ENCODE data around the gene RPS8.
"Not testable (repeated sequence)": the region's sequence is repeated elsewhere in the genome, so short reads cannot be mapped to it uniquely, and the experiment has no call there.

RPS8 gene

DNA sequence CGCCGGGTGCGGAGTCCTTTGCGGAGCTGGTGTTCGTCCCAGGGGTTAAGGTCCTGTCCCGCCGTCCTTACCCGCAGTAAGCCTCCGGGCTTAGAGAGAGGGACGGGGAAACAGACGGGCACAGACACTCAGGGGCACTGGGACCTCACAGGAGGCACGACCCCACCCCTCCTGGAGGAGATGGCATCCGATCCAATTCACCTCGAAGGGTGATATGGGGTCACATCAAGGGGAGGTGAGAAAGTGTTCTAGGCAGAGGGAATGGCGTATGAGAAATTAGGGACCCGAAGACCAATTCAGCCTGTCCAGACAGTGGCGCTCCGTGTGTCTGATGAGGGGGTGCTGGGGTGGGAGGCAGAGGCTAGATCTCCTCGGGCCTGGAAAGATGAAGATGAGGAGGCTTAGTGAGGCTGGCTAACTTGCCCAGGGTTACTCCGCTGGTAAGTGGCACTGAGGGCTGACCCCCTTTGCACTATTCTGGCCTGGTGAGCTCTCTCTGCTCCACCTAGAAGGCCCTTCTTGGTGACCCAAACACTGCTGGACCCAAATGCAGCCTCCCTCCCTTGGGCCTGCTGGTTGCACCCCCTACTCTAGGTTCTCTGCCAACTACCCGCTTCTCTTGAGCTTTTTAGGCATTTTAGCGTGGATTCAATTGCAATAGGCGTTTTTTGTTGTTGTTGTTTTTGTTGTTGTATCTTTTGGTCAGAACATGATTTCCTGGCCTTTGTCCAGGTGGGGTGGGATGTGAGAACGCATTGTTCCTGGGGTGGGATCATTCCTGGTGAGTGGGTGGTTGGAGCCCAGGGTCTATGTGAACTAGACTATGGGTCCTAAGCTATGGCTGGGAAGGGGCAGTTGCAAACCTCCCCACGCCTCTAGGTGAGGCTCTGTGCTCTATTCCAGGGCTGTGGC, 45.2 kb downstream of the RPS8 start:
- TF ChIP-seq, protein P1, sequence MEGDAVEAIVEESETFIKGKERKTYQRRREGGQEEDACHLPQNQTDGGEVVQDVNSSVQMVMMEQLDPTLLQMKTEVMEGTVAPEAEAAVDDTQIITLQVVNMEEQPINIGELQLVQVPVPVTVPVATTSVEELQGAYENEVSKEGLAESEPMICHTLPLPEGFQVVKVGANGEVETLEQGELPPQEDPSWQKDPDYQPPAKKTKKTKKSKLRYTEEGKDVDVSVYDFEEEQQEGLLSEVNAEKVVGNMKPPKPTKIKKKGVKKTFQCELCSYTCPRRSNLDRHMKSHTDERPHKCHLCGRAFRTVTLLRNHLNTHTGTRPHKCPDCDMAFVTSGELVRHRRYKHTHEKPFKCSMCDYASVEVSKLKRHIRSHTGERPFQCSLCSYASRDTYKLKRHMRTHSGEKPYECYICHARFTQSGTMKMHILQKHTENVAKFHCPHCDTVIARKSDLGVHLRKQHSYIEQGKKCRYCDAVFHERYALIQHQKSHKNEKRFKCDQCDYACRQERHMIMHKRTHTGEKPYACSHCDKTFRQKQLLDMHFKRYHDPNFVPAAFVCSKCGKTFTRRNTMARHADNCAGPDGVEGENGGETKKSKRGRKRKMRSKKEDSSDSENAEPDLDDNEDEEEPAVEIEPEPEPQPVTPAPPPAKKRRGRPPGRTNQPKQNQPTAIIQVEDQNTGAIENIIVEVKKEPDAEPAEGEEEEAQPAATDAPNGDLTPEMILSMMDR (IDR thresholded peaks at IDR 0.05; ENCODE audit: extremely low read depth, missing control alignments): no peak
- no peak for DNase-seq (ENCODE audit: low spot score)

DNA sequence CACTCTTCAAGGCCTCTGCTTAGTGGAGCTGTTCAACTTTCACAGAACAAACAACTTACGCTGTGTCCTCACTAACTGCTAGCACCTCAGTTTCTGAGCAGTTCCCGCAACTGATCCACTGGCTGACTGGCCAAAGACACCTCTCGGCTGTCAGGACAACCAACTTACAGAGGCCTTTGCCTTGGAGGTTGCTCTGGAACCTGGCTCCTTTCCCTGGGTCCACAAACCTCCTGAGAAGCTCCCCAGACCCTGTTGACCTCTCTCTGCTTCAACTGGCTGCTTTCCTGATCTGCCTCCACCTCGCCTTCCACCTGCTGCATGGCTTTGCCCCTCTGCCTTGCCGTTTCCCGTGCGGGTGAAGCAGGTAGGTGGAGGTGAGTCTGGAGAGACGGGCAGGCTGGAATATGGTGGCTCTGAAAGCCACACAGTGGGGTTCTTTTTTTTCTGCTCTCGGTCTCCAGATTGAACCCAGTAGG, 45.9 kb downstream of the RPS8 start:
- no peak for DNase-seq (ENCODE audit: low spot score)
- TF ChIP-seq, protein P1 (IDR thresholded peaks at IDR 0.05; ENCODE audit: extremely low read depth, missing control alignments): no peak

DNA sequence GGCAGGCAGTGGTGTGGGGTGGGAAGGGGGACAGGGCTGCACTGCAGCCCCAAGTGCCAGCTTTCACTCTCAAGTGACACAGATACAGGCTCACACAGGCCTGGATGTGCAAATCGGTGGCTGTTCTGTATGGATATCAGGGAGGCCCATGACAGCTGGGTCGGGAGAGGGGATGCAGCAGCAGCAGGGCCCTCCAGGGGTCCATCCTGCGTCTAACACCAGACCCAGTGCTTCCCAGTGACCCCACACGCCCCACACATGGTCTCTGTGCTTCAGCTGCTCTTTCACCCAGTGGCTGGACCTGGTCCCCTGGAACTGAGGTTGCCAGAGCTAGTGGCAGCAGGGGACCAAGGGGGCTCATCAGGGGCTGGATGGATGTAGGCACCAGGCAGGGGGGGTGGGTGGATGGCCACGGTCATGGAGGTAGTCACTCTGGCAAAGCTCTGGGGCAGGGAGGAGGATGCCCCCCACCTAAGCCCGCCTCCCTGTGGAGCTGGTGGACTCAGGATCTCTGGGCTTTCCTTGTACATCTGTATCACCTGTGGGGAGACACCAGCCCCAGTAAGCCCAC, 46.9 kb downstream of the RPS8 start:
- DNase-seq (ENCODE audit: low spot score): no peak
- TF ChIP-seq, protein P1 (IDR thresholded peaks at IDR 0.05; ENCODE audit: extremely low read depth, missing control alignments): no peak

DNA sequence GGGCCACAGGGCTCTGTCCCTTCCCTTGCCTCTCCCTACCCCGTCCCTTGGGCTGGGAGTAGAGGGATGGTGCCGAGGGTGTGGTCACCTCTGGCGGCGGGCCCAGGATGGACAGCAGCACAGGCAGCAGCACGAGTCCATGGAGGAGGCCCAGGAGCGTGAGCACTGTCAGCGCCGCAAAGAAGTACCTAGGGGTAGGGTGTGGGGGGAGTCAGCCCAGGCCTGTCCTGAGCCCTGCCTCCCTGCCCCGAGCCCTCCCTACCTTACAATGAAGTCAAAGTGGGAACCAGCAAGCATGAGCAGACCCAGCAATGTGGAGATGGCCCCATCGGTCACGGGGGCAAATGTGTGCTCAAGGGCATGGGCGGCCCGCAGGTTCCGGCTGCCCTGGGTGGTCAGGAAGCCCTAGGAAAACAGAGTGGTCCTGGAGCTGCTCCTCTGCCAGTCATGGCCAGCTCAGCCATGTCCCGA, 47.7 kb downstream of the RPS8 start:
- TF ChIP-seq, protein P1 (IDR thresholded peaks at IDR 0.05; ENCODE audit: extremely low read depth, missing control alignments): no peak
- no peak for DNase-seq (ENCODE audit: low spot score)

DNA sequence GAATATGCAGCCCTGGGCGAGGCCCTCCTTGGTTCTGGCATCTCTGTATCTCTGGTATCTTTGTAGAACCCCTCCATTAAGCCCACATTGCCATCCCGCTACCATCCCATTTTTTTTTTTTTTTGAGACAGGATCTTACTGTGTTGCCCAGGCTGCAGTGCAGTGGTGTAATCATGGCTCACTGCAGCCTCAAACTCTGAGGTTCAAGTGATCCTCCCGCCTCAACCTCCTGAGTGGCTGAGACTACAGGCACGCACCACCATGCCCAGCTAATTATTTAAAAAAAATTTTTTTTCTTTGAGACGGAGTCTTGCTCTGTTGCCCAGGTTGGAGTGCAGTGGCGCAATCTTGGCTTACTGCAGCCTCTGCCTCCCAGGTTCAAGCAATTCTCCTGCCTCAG, 49.1 kb downstream of the RPS8 start:
- not testable (repeated sequence) for DNase-seq (ENCODE audit: low spot score)

DNA sequence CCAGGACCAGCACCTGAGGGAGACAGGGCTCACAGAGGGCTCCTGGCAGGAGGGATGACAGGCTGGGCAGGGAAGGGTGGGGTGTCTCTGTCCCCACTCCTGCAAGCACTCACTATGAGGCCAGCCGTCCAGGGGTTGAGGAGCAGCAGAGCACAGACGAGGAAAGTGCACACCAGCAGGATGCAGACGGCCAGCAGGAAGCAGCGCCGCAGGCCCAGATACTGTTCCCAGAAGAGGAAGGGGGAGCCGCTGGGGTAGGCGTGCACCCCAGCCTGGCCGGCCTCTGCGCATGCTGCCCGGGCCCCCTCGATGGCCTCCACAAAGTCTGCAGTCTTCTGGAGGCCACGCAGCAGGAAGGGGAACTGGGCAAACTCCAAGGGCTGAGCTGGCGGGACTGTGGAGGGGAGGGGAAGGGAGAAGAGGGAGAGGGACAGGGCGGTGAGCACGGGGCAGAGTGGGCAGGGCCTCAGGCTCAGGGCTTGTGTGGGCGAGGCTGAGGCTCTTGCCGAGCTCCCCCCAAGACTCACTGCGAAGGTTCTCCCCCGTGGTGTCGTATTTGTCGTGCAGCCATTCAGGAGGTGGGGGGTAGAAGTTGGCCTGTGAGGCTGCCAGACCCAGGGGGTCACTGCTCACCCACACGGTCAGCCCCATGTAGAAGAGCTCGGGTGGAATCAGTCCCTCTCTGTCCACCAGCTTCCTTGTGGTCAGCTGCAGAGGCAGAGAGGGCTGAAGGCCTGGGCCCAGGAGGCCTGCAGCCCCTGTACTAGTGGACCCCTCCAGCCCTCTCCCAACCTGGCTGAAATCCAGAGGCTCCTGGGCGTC, 51.2 kb downstream of the RPS8 start:
- TF ChIP-seq, protein P1 (IDR thresholded peaks at IDR 0.05; ENCODE audit: extremely low read depth, missing control alignments): no peak
- no peak for DNase-seq (ENCODE audit: low spot score)

DNA sequence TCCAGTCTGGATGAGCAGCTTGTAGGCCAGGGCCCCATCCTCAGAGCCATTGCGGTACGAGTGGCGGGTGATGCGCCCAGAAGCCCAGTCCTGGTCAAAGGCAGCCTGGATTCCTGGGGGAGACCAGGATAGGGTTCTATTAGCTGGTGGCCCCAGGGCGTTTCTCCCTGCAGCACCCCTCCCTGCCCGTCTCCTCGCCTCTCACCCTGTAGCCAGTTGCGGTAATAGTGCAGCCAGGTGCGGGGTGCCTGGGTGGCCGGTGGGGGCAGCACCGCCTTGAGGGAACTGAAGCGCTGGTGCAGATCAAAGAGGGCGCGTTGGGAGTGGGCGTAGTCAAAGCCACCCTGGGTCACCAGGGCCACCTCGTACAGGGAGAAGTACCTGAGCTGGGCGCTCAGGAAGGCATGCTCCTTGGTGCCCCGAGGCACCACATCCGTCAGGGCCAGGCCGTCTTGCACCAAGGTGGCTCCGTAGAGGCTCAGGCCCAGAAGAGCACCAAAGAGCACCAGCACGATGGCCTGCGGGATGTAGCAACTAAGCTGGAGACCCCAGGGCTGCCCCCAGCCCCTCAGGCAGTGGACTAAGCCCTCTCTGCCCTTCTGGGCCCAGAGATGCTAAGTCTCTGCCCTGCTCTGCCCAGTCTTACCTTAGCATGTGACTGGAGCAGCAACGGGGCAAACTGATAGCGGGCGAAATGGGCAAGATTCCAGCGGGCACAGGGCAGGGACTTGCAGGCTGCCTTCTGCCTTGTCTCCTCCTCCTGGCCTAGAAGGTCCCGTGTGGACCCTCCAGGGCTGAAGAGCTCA, 52.1 kb downstream of the RPS8 start:
- no peak for DNase-seq (ENCODE audit: low spot score)
- TF ChIP-seq, protein P1 (IDR thresholded peaks at IDR 0.05; ENCODE audit: extremely low read depth, missing control alignments): no peak

Measured in GM20000 (cell line).